Activated CD8-positive, alpha-beta memory T cell treated with anti-CD3 and anti-CD28 coated beads for 48 hours (primary cell): ENCODE results near the gene CABP4.

Experiments used
- DNase-seq, 3 experiments: peaks; one replicate each; pipeline ENCODE4 v3.0.0-alpha.2; 2020; ENCODE audit warnings: low read depth in 2 of 3, low spot score in 2 of 3

CABP4 gene

DNA sequence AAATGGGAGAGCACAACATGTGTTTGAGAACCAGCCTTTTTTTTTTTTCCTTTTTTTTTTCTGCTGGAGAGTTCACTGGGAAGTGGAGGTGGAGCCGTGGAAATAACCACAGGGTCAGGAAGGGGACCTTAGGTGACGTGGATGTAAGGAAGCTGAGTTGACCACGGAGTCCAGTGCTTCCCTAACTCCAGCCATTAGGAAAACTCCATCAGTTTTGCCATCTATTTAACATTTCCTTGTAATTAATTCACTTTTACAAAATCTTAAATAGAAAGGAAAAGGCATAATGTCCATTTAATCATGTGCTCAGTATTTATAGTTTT is 54.8 kb downstream of the CABP4 start:
- DNase-seq, result no peak
